HG02870 (cell line): ENCODE data around the gene MYORG.
"Not testable (repeated sequence)": the region's sequence is repeated elsewhere in the genome, so short reads cannot be mapped to it uniquely, and the experiment has no call there.

Source experiments
- ATAC-seq: cut with Tn5 transposase; IDR thresholded peaks from one replicate; pipeline ENCODE4 v1.9.1; 2021; ENCODE audit warnings: mild to moderate bottlenecking, moderate library complexity; ENCODE audit not compliant: unreplicated experiment

MYORG gene

DNA sequence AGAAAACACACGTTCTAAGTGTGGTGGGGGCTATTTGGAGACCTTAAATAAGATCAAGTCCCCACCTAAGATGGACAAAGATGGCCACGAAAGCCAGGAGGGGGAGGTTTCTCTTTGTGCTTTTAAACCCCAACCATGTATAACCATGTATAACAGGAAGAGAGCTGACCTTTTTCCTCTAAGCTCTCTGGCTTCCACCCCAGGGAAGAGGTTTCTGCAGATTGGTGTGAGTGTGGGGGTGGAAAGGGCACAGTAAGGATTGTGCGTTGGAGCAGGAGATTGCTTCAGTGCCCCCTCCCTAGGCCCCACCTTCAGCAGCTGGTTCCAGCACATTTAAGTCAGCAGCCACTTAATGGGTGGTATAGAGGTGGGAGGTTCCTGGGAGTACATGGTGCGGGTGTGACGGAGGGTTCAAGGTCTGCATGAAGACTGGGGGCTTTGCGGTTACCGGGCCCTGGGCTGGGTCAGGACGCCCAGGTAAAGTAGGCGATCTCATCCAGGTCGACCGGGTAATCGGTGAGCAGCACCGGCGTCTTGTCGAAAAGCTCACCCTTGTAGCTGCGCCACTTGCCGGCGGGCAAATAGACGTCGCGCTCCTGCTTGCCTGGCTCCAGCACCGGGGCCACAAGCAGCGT is 6.2 kb downstream of the MYORG start:
- no peak for ATAC-seq

DNA sequence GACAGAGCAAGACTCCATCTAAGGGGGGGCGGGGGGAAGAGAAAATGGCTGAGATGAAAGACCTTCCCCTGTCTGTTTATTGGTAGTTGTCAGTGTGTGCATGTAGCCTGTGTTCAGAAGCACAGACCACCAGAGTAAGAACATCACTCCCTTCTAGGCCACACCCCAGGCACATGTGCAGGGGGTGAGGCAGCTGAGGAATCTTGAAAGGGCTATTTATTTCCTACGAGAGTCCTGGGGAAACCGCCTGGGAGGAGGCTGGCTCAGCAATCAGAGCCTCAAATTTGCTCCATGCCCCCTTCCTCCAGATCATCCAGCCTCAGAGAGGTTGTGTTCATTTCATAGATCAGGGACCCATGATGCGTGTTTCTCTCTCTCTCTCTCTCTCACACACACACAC is 7.1 kb downstream of the MYORG start:
- no peak for ATAC-seq

DNA sequence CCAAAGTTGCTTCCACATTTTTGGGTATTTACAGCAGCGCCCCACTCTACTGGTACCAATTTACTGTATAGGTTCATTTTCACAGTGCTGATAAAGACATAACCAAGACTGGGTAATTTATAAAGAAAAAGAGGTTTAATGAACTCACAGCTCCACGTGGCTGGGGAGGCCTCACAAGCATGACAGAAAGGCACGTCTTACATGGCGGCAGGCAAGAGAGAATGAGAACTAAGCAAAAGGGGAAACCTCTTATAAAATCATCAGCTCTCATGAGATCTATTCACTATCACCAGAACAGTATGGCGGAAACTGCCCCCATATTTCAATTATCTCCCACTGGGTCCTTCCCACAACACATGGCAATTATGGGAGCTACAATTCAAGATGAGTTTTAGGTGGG is 7.9 kb downstream of the MYORG start:
- not testable (repeated sequence) for ATAC-seq

DNA sequence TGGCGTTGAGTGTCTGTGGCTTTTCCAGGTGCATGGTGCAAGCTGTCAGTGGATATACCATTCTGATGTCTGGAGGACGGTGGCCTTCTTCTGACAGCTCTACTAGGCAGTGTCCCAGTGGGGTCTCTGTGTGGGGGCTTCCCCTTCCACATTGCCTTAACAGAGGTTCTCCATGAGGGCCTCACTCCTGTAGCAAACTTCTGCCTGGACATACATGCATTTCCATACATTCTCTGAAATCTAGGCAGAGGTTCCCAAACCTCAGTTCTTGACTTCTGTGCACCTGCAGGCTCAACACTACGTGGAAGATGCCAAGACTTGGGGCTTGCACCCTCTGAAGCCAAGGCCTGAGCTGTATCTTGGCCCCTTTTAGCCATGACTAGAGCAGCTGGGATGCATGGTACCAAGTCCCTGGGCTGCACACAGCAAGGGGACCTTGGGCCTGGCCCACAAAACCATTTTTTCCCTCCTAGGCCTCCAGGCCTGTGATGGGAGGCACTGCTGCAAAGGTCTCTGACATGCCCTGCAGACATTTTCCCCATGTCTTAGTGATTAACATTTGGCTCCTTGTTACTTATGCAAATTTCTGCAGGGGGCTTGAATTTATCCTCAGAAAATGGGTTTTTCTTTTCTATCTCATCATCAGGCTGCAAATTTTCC is 8.8 kb downstream of the MYORG start:
- ATAC-seq, result not testable (repeated sequence)

DNA sequence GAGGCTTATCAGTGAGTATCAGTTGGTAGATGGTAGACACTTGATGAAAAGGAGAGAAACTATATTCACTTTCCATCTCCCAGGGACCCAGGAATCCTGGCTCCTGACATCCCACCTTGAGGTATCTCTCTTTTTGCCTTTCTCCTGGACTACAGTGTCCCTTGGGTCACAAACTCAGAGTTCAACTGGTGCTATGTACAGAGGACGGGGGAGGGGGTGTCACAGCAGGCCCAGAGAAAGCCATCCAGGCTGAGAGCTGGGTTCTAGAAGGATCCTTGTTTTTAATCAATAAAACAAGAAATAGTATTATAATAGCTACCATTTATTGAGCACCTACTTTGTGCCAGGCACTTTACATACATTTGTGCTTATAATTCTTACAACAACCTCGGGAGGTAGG is 10.3 kb downstream of the MYORG start:
- ATAC-seq, result no peak

DNA sequence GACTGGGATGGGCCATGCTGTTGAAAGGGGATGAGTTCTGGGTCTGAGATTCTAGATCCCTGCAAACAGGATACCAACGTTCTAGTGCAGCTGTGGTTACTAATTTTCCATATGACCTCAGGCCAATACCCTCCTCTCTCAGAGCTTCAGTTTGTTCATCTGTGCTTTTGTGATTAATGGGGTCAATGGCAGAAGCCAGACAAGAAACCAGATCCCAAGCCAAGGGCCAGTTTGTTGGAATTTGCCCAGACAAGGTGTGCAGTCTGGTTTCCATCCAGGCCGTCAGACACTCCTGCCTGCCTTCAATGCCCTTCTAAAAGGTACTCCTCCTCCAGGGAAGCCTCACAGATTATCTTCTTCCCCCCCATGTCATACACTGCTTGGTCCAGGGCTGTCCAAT is 11.4 kb downstream of the MYORG start:
- ATAC-seq, result no peak

DNA sequence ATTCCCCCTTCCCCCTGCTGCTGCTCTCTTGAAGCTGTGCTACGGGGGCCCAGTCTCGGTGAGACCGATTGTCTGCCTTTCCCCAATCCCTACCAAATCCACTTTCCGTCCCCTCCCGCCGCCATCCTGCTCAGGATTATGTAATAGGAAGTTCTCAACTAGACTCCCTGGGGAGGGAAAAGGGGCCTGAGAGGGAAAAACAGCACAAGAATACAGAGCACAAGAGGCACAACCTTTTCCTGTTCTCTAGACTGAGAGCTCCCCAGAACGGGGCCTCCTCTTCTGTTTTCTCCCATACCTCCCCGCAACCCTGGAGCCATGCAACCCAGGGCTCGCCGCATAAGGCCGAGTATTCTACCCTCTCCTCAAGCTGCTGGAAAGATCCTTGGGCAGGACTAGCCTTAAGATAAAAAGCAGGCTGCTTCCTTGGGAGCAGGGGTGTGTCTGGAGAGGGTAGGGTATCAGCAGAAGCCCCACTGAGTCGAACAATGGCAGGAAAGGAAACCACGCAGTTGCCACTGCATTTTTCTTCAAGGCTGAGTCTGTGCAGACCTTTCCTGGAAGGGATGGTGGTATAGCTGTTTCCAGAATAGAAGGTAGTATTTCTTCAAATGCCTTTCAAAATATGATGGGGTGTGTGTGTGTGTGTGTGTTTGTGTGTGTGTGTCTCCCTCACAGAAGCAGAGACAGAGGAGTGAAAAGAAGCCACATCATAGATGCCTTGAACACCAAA is 12.9 kb downstream of the MYORG start:
- no peak for ATAC-seq

DNA sequence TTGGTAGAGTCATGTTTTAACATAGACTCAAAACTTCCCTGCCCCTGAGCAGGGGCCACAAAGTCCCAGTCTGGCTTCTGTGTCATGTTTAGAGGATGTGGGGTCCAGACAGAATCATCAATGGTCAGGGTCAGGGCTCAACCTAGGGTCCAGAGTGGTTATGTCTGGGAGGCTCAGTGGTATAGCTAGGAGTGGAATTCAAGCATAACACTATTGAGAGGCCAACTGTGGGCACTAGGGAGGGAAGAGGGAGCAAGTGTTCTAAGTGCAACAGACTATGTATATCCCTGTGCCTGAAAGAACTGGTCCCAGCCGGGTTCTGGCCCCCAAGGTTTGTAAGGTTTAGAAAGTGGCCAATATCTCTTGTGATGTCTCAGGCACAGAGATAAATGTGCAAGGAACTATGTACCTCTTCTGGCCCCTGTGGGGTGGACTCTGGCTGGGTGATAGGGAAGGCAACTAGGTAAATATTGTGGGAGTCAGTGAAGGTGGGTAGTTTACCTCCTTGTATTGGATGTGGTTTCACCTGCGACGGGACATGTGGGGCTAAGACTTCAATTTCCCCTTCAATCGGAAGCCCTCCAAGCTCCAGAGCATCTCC is 14.0 kb downstream of the MYORG start:
- ATAC-seq, result no peak

DNA sequence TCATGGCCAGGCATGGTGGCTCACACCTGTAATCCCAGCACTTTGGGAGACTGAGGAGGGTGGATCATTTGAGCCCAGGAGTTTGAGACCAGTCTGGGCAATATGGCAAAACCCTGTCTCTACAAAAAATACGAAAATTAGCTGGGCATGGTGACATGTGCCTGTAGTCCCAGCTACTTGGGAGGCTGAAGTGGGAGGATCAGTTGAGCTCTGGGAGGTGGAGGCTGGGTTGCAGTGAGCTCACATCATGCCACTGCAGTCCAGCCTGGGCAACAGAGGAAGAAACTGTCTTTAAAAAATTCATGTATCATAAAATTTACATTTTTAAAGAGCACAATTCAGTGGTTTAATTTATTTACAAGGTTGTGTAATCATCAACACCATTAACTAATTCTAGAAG is 23.7 kb downstream of the MYORG start:
- ATAC-seq, result not testable (repeated sequence)

DNA sequence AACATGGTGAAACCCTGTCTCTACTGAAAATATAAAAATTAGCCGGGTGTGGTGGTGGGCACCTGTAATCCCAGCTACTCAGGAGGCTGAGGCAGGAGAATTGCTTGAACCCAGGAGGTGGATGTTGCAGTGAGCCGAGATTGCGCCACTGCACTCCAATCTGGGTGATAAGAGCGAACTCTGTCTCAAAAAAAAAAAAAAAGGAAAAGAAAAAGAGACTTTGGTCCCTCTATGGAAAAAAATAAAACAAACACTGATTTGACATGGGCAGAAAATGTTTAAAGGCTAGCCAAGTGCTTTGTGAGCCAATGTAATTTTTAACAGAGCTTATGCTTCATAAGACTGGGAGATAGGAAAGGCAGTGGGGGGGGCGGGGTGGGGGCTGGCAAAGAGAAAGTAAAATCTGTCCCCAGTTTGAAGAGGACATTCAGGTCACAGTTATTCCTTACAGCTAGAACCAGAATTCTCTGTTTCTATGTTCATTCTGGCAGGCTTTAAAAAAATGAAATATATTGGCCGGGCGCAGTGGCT is 24.5 kb downstream of the MYORG start:
- not testable (repeated sequence) for ATAC-seq

DNA sequence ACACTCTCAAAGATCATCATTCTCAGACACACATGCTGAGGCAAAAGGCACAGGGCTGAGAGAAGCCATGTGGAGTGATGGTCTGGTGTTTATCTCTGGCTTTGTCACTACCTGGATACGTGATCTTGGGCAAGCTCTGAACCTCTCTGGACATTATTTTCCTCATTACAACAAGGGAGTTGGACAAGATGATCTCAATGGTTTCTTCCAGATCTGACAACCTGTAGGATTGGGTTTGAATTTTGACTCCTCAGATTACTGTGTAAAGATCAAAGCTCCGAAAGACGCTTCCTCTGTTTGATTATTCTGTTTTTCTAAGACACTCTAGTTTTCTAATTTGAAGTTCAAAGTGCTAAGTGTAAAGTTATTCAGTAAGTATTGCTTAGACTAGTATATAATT is 27.4 kb downstream of the MYORG start:
- ATAC-seq, result no peak

DNA sequence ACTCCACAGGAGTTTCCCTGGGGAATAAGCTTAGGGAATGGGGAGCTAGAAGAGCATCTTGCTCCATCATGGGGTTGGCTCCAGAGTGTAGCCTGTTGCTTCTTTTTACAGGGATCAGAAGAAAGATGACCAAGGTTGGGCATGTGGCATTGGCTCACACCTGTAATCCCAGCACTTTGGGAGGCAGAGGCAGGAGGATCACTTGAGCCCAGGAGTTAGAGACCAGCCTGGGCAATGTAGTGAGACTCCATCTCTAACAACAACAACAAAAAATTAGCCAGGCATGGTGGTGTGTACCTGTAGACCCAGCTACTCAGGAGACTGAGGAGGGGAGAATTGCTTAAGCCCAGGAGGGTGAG is 28.9 kb downstream of the MYORG start:
- ATAC-seq, result no peak

DNA sequence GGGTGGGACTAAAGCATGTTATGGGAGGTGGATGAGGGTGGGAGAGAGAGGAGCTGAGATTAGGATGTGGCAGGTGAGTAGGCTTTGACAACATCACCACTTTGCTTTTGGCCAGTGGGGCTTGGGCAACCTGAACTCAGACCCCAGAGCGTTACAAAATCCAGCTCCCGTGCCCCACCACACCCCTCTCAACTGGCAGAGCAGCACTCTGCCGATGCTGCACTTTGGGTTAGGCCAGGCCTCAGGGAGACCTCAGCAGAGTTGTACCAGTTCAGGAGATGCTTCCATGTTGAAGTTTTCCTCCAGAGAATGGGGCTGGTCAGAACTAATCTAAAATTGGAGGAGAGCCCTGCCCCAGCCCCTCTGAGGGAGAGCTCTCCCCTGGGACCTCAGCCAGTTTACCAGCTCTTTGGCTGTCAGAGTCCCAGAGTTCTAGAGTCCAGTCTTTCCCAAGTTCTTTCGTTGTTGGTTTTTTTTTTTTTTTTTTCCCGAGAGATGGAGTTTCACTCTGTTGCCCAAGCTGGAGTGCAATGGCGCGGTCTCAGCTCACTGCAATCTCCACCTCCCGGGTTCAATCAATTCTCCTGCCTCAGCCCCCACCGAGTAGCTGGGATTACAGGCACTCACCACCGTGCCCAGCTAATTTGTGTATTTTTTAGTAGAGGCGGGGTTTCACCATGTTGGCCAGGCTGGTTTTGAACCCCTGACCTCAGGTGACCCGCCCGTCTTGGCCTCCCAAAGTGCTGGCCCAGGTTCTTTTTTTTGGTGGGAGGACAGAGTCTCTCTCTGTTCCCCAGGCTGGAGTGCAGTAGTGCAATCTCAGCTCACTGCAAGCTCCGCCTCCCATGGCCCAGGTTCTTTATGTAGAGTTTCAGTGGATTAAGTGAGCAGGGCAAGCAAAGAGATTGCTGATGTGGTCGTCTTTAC is 29.6 kb downstream of the MYORG start:
- no peak for ATAC-seq

DNA sequence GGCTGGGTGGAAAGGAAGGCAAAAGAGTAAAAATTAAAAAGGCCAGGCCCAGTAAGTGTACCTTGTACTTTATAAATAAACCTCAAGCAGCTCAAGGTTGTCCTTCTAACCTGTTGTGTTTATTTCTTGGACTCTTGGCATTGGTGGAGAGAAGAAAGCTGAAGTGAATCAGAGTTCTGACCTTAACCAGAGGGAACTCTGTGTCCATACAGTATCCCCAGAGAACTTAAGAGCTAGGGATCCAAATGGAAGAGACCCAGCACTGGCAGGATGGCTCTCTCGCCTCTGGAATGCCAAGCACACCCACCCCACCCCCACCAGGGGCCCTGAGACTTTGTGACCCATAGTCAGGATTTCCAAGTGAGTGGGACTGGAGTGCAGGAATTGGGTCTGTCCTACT is 33.1 kb downstream of the MYORG start:
- no peak for ATAC-seq

DNA sequence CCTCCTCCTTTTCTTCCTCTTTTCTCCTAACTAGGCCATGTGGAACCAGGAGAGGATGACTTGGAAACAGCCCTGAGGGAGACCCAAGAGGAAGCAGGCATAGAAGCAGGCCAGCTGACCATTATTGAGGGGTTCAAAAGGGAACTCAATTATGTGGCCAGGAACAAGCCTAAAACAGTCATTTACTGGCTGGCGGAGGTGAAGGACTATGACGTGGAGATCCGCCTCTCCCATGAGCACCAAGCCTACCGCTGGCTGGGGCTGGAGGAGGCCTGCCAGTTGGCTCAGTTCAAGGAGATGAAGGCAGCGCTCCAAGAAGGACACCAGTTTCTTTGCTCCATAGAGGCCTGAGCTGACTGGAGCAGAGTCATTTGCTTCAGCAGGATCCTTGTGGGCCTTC is 33.6 kb downstream of the MYORG start:
- ATAC-seq, result no peak

DNA sequence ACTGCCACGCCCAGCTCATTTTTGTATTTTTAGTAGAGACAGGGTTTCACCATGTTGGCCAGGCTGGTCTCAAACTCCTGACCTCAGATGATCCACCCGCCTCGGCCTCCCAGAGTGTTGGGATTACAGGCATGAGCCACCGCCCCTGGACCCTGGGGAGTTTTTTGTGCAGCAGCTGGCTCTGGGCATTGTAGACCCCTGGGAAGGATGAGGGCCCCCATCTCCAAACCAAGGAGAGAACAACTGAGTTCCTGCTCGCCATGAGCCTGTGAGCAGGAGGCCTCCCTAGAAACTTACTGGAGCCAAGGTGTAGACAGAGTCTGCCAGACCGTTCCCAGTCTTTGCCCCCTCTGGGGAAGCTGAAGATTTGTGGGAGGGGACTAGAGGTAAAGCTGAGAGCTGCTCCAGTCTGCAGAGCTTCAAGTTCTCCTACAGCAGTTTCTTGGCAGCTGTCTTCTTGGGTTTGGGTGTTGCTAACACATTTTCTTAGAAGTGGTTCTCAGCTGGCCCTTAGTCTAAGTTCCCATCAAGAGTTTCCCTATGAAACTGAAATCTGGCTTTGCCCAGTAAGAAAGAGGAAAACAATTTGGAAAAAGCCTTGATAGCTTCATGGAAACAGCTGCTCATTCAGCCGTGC is 34.9 kb downstream of the MYORG start:
- no peak for ATAC-seq

DNA sequence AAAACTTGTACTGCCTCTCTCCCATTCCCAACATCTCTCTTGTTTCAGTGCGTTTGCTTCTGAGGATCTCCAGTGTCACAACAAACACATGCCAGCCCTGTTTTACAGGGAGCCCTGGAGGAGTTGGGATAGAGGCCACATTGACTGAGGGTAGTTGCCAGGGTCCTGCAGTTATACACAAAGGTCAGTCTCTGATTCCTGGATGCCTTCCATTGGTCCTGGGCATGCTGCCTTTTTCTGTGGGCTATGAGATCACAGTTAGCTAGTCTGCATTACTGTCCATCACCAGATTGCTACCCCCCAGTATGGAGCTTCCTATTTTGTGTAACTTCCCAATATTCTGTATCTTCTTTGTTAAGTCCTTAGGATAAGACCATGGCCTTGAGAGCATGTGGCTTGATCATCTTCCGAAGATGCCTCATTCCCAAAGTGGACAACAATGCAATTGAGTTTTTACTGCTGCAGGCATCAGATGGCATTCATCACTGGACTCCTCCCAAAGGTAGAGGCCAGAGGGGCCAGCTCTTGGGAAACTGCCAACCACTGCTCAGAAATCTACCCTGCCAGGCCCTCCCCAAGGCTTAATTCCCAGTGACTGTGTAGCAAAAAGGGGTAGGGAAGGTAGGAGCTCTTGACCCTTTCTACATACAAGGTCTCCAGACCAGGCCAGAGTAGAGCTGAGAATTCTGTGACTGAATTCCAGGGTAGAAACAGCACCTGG is 37.9 kb downstream of the MYORG start:
- ATAC-seq, result no peak

DNA sequence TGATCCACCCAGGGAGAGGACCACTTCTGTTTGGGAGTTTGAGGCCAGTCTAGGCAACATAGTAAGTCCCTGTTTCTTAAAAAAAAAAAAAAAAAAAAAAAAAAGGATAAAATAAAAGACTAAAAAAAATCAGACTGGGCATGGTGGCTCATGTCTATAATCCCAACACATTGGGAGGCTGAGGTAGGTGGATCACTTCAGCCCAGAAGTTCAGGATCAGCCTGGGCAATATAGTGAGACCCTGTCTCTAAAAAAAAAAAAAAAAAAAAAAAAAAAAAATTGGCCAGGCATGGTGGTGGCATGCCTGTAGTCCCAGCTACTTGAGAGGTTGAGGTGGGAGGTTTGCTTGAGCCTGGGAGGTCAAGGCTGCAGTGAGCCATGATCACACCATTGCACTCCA is 38.6 kb downstream of the MYORG start:
- ATAC-seq, result not testable (repeated sequence)

DNA sequence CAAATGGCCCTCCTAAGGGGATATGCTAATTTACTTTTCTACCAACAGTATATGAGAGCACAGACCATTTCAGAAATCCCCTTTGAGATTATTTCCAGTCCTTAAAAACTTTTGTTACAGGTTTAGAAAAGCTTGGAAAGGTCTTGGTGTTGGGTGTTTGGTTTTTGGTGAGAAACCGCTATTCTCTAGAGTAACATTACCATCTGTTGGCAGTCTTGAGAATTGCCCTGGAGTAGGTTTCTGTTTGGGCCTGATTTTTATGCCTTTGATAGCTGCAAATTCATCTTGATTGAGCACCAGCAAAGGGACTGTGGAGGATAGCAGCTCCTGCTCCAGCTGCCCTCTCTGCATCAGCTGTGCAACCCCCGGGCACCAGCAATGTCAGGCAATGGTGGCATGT is 39.3 kb downstream of the MYORG start:
- ATAC-seq, result no peak

DNA sequence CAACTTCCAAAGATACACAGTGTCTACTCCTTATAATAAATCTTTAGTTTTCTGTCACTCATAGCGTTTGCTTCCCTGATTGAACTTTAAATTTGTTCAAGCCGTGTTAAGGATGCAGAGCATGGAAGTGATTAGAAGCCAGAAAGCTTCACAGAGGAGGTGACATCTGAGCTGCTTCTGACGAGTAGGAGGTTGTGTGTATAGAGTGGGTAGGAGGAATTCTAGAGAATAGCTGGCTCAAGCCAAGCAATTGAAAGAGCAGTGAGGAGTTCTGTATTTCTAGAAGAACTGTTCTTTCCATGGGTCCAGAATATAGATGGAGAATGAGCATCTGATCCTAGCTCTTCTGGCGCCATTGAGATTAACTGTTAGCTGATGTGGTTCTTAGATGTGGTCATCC is 41.3 kb downstream of the MYORG start:
- ATAC-seq, result no peak
